WERI-Rb-1 (cell line): Measurements from ENCODE around the gene TBL1X.

Experiments
- DNase-seq: peaks from one replicate; pipeline ENCODE4 v3.0.0-alpha.2; 2020
- H3K27ac ChIP-seq: fragments of 250-450 bp; sonication (Bioruptor Pico); 2 replicates; pipeline ENCODE4 v1.5.1; 2020; ENCODE audit warnings: mild to moderate bottlenecking, moderate library complexity
- H3K27me3 ChIP-seq: fragments of 250-450 bp; sonication (Bioruptor Pico); 2 replicates; pipeline ENCODE4 v1.5.1; 2021; ENCODE audit warnings: mild to moderate bottlenecking, low read depth, moderate library complexity; ENCODE audit not compliant: insufficient read depth, severe bottlenecking
- H3K36me3 ChIP-seq: fragments of 250-450 bp; sonication (Bioruptor Pico); 2 replicates; pipeline ENCODE4 v1.5.1; 2020; ENCODE audit warnings: mild to moderate bottlenecking, moderate library complexity
- H3K4me3 ChIP-seq: 2 replicates; pipeline ENCODE4 v1.5.1; 2011; ENCODE audit warnings: low read depth, mild to moderate bottlenecking, control low read depth, low read length
- H3K9me3 ChIP-seq: fragments of 250-450 bp; sonication (Bioruptor Pico); 2 replicates; pipeline ENCODE4 v1.5.1; 2021; ENCODE audit warnings: mild to moderate bottlenecking, moderate library complexity; ENCODE audit not compliant: severe bottlenecking
- TF ChIP-seq, protein P1 (sequence below): IDR thresholded peaks from 2 replicates; pipeline ENCODE4 v1.5.1; 2011; ENCODE audit warnings: low read depth, mild to moderate bottlenecking, control low read depth, inconsistent platforms, low read length

Gene TBL1X

DNA sequence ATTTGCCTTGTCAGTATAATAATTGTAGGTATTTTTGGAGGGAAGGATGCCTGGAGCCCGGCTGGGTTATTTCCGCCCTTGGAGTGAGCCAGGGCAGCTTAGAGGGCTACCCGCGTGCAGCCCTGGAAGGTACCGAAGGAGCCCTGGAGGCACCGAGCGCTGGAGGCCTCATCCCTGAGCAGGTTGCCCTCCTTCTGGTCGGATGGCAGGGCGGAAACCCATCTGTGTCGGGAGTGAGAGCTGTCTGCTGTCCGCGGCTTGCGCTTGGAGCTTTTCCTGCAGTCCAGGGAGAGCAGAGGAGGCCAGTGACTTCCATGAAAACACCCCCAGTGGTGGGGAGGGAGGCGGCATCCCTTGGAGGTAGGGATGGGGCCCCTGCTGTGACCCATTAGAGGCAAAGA lies 122.1 kb downstream of the TBL1X start:
- H3K4me3 ChIP-seq, result no peak overlapping the region
- no peaks in the 10 kb centered on the region for H3K9me3 ChIP-seq
- no peaks in the 10 kb centered on the region for H3K36me3 ChIP-seq
- TF ChIP-seq, protein P1, sequence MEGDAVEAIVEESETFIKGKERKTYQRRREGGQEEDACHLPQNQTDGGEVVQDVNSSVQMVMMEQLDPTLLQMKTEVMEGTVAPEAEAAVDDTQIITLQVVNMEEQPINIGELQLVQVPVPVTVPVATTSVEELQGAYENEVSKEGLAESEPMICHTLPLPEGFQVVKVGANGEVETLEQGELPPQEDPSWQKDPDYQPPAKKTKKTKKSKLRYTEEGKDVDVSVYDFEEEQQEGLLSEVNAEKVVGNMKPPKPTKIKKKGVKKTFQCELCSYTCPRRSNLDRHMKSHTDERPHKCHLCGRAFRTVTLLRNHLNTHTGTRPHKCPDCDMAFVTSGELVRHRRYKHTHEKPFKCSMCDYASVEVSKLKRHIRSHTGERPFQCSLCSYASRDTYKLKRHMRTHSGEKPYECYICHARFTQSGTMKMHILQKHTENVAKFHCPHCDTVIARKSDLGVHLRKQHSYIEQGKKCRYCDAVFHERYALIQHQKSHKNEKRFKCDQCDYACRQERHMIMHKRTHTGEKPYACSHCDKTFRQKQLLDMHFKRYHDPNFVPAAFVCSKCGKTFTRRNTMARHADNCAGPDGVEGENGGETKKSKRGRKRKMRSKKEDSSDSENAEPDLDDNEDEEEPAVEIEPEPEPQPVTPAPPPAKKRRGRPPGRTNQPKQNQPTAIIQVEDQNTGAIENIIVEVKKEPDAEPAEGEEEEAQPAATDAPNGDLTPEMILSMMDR, result no peak
- no peak for DNase-seq
- no peak overlapping the region for H3K27ac ChIP-seq
- peaks cover 10% of the 10 kb centered on the region for H3K27me3 ChIP-seq

DNA sequence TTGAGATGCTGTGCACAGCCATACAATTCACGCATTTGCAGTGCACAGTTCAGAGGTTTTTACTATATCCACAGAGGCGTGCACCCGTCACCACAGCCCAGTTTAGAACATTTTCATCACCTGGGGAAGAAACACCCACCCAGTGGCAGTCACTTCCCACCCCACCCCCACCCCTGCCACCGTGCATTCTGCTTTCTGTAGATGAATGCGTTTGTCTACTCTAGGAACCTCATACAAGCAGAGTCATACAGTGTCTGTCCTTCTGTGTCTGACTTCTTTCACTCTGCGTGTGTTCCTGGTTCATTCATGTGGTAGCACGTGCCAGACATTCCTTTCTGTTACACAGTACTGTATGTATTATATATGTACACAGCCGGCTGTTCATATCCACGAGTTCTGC lies 122.8 kb downstream of the TBL1X start:
- no peak for DNase-seq
- Histone ChIP-seq H3K9me3 (no peaks in the 10 kb centered on the region), H3K36me3 (no peaks in the 10 kb centered on the region), H3K4me3 (no peak overlapping the region), H3K27ac (no peak overlapping the region), H3K27me3 (peaks cover 13% of the 10 kb centered on the region)
- TF ChIP-seq, protein P1, result no peak

DNA sequence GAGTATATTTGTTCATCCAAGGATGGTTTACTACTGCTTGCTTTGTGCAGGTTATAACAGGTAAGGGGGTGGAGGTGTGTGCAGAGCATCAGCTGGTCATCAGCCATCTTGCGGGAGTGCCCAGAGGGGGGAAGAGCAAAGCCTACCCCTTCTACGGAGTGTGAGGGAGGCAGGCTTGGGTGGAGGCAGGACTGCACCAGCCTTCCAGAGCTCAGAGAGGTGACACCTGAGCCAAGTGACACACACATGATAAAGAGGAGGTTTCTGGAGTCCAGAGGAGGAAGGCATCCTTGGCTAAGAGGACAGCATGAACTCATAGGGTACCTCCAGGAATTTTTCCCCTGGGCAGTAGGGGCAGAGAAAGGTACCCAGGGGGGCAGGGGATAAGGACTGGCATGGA lies 126.6 kb downstream of the TBL1X start:
- TF ChIP-seq, protein P1, result no peak
- Histone ChIP-seq H3K4me3 (no peak overlapping the region), H3K27ac (no peak overlapping the region), H3K36me3 (no peaks in the 10 kb centered on the region), H3K9me3 (no peaks in the 10 kb centered on the region), H3K27me3 (peaks cover 10% of the 10 kb centered on the region)
- no peak for DNase-seq

DNA sequence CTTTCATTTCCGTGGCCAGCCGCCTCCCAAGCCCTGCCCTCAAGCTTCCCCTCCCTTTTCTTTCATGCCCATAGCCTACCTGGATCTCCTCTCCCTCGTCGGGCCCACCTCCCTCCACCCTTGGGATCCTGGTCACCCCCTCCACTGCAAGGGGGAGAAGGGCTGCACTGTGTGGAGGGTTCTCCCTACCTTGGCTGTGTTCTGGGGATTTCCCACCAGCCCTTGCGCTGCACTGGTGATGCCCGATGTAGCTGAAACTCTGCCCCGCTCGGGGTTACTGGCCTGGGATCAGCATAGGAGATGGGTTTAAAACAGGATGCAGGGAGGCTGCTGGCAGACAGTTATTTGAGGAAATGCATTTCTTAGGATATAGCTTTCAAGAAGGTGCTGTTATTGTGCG lies 128.9 kb downstream of the TBL1X start:
- no peaks in the 10 kb centered on the region for H3K9me3 ChIP-seq
- H3K27me3 ChIP-seq, result peaks cover 10% of the 10 kb centered on the region
- no peaks in the 10 kb centered on the region for H3K36me3 ChIP-seq
- no peak overlapping the region for H3K4me3 ChIP-seq
- TF ChIP-seq, protein P1, result no peak
- DNase-seq, result no peak
- no peak overlapping the region for H3K27ac ChIP-seq

DNA sequence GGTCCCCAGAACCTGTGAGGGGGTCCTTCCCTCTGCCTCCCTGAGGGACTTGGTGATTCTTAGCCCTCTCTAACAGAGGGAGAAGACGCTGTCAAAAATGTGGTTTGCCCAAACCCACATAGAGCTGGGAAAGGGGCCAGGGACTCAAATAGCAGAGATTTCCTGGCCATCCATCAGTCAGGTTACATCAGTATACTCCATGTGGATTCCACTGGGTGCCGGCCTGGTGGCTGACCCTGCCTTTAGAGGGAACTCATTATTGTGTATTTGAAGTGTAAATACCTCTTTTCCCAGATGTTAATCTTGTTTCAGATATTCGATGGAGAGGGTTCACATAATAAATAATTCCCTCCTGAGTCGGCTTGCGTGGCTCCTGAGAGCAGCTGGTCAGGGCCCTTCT lies 130.3 kb downstream of the TBL1X start:
- H3K4me3 ChIP-seq, result no peak overlapping the region
- no peak overlapping the region for H3K27ac ChIP-seq
- H3K36me3 ChIP-seq, result no peaks in the 10 kb centered on the region
- H3K27me3 ChIP-seq, result peaks cover 3% of the 10 kb centered on the region
- DNase-seq, result no peak
- no peaks in the 10 kb centered on the region for H3K9me3 ChIP-seq
- TF ChIP-seq, protein P1, result no peak

DNA sequence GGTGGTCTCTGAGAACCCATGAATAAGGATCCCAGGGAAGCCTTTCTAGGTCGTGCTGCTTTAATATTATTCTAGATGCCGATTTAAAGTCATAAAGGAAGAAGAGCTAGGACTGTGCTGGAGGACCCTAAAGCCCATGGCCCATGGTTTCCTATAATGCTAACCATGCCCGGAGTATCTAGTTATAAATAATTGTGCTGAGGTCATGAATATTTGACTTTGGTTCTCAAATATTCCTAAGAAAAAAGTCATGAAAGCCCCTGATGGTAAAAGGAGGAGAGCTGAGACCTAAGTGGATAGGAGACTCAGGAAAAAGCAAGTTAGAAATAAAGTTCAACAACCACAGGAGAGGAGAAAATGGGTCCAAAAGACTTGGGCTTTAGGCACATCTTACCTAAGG lies 132.0 kb downstream of the TBL1X start:
- H3K36me3 ChIP-seq, result no peaks in the 10 kb centered on the region
- no peaks in the 10 kb centered on the region for H3K9me3 ChIP-seq
- no peak for DNase-seq
- peaks cover 3% of the 10 kb centered on the region for H3K27me3 ChIP-seq
- H3K4me3 ChIP-seq, result no peak overlapping the region
- TF ChIP-seq, protein P1, result no peak
- H3K27ac ChIP-seq, result no peak overlapping the region
